T-helper 1 cell treated with Interleukin-12 subunit alpha and Interleukin-12 subunit beta and Interleukin-4 antibody, amounts not matched to agents 30 ng/mL and 1 ng/mL, for 36 hours (primary cell): ENCODE measurements around the gene KLRC2. TPM values are rescaled to one million over a fixed set of nuclear protein-coding genes. Genes with fewer than 3 reads are reported as not detected.
"Not testable (repeated sequence)": the region's sequence is repeated elsewhere in the genome, so short reads cannot be mapped to it uniquely, and the experiment has no call there.

Source experiments
- intact Hi-C: fragments of 100-400 bp; cut with micrococcal nuclease; formaldehyde crosslinking; loops from one replicate; pipeline ENCODE4 v1.15.1; 2024
- total RNA-seq: library from RNA; stranded (reverse); gene quantifications from 2 replicates; pipeline ENCODE4 v1.2.3, GENCODE V29; 2022

KLRC2 gene
- total RNA-seq, 1 donor from 2014 or later = not detected

DNA sequence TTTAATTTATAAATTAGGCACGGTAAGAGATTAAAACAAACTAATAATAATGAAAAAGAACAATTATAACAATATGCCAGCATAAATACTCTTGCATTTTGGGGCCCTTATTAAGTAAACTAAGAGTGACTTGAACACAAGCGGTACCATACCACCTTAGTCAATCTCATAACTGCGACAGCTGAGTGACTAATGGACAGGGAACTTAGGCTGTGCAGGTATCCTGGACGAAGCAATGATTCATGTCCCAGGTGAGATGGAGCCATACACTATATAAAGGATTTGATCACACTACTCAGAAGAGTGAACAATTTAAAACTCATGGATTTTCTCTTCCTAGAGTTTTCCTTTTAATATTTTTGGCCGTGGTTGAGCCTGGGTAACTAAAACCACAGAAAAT is 30.5 kb downstream of the KLRC2 start:
- intact Hi-C loops = no loop called here

- intact Hi-C loops = no loop called here
These were observed 31.0 kb downstream of the KLRC2 start for GRCh38 chr12:10404798-10405197.

DNA sequence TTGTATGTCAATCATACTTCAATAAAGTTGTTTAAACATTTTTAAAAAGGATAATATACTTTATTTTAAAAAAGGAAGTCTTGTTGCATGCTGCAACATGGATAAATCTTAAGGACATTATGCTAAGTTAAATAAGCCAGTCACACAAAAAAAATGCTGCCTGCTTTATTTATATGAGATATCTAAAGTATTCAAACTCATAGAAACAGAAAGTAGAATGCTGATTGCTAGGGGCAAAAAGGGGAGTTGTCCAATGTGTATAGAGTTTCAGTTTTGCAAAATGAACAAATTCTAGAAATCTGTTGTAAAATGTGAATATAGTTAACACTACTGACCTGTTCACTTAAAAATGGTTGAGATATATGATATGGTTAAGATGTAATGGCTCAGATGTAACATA is 35.0 kb downstream of the KLRC2 start:
- intact Hi-C loops = no loop called here

GRCh38 chr12:10398168-10398567 is 37.6 kb downstream of the KLRC2 start:
- intact Hi-C loops = no loop called here

DNA sequence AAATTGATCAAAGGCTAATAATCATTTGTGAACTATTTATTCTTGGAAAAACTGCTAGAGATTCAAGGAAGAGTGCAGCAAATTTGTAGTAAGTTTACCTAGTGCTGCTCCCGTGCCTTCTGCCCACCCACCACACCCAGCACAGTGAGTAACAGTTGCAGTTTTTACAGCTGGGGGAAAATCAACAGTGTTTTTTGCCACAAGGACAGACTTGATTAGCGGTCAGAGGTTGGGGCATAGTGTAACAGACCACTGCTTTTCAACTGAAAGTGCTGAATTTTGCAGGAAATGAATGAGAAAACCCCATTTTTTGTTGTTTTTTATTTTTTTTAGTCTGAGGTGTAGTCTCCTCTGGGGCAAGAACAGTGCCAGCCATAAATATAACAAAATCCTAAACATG is 38.5 kb downstream of the KLRC2 start:
- intact Hi-C loops = no loop called here

GRCh38 chr12:10396176-10396575 is 39.6 kb downstream of the KLRC2 start:
- intact Hi-C loops = not testable (repeated sequence)

GRCh38 chr12:10395390-10395998 is 40.3 kb downstream of the KLRC2 start:
- intact Hi-C loops = no loop called here

DNA sequence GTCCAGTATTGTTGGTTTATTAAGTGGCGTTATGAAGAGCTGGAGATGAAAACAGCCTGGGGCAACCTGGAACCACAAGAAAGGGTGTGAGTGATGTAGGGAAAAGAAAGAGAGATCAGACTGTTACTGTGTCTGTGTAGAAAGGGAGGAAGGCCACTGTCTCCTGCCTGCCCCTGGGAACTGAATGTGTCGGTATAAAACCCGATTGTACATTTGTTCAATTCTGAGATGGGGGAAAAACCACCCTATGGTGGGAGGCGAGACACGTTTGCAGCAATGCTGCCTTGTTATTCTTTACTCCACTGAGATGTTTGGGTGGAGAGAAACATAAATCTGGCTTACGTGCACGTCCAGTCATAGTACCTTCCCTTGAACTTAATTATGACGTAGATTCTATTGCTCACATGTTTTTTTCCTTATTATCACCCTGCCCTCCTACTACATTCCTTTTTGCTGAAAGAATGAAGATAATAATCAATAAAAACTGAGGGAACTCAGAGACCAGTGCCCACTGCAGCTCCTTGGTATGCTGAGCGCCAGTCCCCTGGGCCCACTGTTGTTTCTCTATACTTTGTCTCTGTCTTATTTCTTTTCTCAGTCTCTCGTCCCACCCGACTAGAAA is 41.2 kb downstream of the KLRC2 start:
- intact Hi-C loops = not testable (repeated sequence)

DNA sequence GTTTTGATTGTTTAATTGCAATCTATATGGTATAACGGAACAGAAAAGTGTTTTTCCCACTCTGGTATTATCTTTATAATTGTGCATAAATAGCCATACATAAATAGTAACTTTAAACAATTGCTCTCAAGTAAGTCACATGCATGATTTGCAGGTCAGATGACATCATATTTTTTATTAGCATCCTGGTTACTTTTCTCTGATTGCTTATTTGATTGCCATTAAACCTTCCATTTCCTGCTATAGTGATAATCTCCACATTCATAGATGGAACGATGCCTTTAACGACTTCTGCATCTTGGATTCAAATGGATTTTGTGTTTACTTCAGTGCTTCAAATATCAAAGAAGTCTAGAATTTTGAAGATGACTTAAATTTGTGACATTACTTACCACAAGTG is 42.5 kb downstream of the KLRC2 start:
- intact Hi-C loops = no loop called here

- intact Hi-C loops = no loop called here
These were observed 43.3 kb downstream of the KLRC2 start for GRCh38 chr12:10392394-10392930.

DNA sequence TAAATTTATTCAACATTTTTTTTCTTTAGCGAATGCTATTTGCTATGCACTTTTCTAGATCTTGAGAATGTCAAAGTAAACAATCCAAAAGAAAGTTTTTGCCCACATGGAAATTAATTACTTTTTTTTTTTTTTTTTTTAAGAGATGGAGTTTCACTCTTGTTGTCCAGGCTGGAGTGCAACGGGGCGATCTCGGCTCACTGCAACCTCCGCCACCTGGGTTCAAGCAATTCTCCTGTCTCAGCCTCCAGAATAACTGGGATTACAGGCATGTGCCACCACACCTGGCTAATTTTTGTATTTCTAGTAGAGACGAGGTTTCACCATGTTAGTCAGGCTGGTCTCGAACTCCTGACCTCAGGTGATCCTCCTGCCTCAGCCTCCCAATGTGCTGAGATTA is 44.8 kb downstream of the KLRC2 start:
- intact Hi-C loops = not testable (repeated sequence)

DNA sequence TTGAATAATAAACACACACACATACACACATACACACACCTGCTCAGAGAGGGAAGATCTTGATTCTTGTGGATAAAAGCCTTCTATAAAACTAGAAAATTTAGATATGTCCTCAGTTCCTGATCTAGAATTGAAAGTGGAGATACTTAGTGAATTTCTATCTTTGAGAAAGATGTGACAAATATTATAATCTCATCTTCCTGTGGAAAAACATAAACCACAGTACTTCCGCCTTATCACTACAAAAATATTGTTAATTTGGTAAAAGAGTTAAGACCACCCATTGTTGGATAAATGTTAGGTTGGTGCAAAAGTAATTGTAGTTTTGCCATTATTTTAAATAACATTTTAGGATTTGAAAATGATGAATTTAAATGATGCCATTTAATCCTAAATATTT is 45.9 kb downstream of the KLRC2 start, which contains the start of gene KLRK1:
TSS of gene KLRK1 (minus strand) at position 138 of the 400 bp plus-strand sequence. CDS start 1,231 bp downstream, outside the sequence.
- intact Hi-C loops = loop anchor here (1.0 kb wide), 1 partner anchor 35 kb away; no protein-coding TSS in a partner anchor

DNA sequence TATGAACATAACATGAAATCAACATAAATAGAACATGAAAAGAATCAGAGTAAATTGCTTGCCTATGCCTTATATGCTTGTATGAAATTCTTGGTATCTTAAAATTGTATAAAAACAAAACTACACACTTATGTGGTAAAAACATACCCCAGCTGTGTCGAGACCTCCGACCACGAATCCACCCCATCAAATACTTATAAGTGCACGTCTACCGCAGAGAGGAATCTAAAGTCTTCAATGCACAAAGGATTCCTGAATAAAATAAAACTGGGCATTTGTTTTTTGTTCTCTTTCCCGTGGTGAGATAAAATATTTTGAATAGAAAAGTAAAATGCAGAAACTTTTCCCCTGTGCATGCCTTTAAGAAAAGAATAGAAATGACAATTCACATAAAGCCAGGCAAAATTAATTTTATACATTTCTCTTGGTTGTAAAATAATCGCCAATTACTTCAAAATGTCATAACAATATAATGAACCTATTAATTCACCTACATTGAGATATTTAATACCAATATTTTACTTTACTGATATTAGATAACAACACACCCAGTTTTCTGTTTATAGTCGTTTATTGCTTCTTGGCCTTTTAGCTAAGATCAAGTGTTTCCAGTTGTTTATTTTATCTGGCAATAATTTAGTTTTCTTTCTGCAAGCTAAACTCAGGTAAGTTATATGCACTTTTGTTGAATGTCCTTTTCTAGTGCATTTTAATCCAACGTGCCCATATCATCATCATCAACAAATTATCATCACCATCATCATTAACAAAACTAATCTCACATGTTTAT is 47.0 kb downstream of the KLRC2 start:
- intact Hi-C loops = loop anchor here (1.0 kb wide), 1 partner anchor 34 kb away; no protein-coding TSS in a partner anchor

GRCh38 chr12:10387498-10387897 is 48.3 kb downstream of the KLRC2 start:
- intact Hi-C loops = not testable (repeated sequence)

- intact Hi-C loops = no loop called here
These were observed 49.0 kb downstream of the KLRC2 start for GRCh38 chr12:10386857-10387256.

GRCh38 chr12:10385166-10385613 is 50.6 kb downstream of the KLRC2 start:
- intact Hi-C loops = no loop called here

DNA sequence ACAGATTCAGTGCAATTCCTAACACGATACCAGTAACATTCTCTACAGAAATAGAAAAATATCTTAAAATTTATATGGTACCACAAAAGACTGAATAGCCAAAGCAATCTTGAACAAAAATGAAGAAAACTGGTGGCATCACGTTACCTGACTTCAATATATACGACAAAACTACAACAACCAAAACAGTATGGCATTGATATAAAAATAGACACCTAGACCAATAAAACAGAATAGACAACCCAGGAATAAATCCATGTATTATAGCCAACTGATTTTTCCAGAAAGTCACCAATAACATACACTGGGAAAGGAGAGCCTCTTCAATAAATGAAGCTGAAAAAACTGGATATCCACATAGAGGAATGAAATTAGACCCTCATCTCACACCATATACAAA is 51.6 kb downstream of the KLRC2 start:
- intact Hi-C loops = no loop called here

DNA sequence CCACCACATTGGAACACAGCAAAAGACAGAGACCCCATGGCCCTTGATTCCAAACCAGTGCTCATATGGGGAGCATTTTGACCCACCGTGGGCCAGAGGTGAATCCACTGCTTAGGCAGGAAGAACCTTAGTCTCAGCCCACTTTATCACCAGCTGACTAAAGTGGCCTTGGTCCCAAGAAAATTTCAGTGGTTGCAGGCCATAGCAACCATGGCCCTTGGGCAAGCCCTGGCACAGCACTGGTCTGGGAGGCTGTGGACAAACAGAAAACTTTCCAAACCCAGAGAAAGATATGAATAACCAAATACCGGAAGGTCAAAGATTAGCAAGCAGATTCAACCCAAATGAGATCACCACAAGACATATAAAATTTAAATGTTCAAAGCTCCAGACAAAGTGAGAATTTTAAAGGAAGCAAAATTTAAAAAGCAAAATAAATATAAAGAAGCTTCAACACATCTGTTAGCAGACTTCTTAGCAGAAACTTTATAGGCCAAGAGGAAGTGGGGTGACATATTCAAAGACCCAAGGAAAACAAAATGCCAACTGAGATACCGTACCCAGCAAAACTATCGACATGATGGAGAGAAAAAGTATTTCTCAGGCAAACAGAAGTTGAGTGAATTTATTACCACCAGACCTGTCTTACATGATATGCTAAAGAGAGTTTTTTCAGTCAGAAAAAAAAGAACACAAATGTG is 53.7 kb downstream of the KLRC2 start:
- intact Hi-C loops = no loop called here
